K562 (cell line): ENCODE measurements around the gene RPS6KA4. TPM values are rescaled to one million over a fixed set of nuclear protein-coding genes. Genes with fewer than 3 reads are reported as not detected.

Source experiments
- C11orf30 ChIP-seq: fragments of 450-650 bp; IDR thresholded peaks from 2 replicates; pipeline ENCODE4 v1.6.1; 2016; ENCODE audit warnings: low read depth, mild to moderate bottlenecking
- DPF2 ChIP-seq: fragments of 450-650 bp; IDR thresholded peaks from 2 replicates; pipeline ENCODE4 v1.6.1; 2016
- EGR1 ChIP-seq: fragments of 450-650 bp; conservative IDR thresholded peaks from 2 replicates; pipeline ENCODE4 v1.6.1; 2017; ENCODE audit warnings: mild to moderate bottlenecking
- ETS2 ChIP-seq: IDR thresholded peaks from 2 replicates; pipeline ENCODE4 v1.6.1; 2016; ENCODE audit warnings: borderline replicate concordance, missing genetic modification characterization, mild to moderate bottlenecking, moderate library complexity, missing compliant biosample characterization; ENCODE audit not compliant: poor library complexity, severe bottlenecking
- FOXA3 ChIP-seq, 2 experiments: fragments of 450-650 bp in 1 of 2; sonication (generic) in 1 of 2; formaldehyde crosslinking; IDR thresholded peaks in 1 of 2; conservative IDR thresholded peaks in 1 of 2; 2 replicates each; pipeline versions ENCODE4 v1.4.0 to v1.8.0; 2020 to 2022; ENCODE audit warnings: mild to moderate bottlenecking in 2 of 2, missing genetic modification reagents in 1 of 2
- HDAC8 ChIP-seq: fragments of 450-650 bp; IDR thresholded peaks from 2 replicates; pipeline ENCODE4 v1.6.1; 2016; ENCODE audit warnings: mild to moderate bottlenecking, missing genetic modification characterization, moderate library complexity, missing compliant biosample characterization
- HNRNPUL1 ChIP-seq: fragments of 200-400 bp; formaldehyde crosslinking; IDR thresholded peaks from 2 replicates; pipeline ENCODE4 v1.6.1; 2017; ENCODE audit warnings: low read length
- MBD2 ChIP-seq: sonication (generic); IDR thresholded peaks from 2 replicates; pipeline ENCODE4 v1.6.1; 2016; ENCODE audit warnings: low read depth, borderline replicate concordance
- MNT ChIP-seq, 2 experiments: fragments of 450-650 bp; conservative IDR thresholded peaks; 2 replicates each; pipeline ENCODE4 v1.6.1; 2017; ENCODE audit warnings: mild to moderate bottlenecking in 2 of 2, moderate library complexity in 2 of 2
- NFIC ChIP-seq: fragments of 450-650 bp; IDR thresholded peaks from 2 replicates; pipeline ENCODE4 v1.6.1; 2017; ENCODE audit warnings: mild to moderate bottlenecking, inconsistent platforms
- PBX2 ChIP-seq, 2 experiments: IDR thresholded peaks in 1 of 2; conservative IDR thresholded peaks in 1 of 2; 2 replicates each; pipeline ENCODE4 v1.6.1; 2016; ENCODE audit warnings: low read depth in 2 of 2, mild to moderate bottlenecking in 1 of 2, missing compliant biosample characterization in 1 of 2, missing genetic modification characterization in 1 of 2, moderate library complexity in 1 of 2
- PHB ChIP-seq: fragments of 250-450 bp; sonication (Bioruptor Pico); IDR thresholded peaks from 2 replicates; pipeline ENCODE4 v1.5.0; 2021
- POLR2H ChIP-seq: IDR thresholded peaks from 2 replicates; pipeline ENCODE4 v1.6.1; 2016; ENCODE audit warnings: missing genetic modification characterization, low read depth, mild to moderate bottlenecking, control low read depth, missing compliant biosample characterization, moderate library complexity
- RAD51 ChIP-seq: fragments of 450-650 bp; IDR thresholded peaks from 2 replicates; pipeline ENCODE4 v1.7.1; 2016; ENCODE audit warnings: low read depth, mild to moderate bottlenecking, borderline replicate concordance
- RNF2 ChIP-seq: sonication (generic); IDR thresholded peaks from 2 replicates; pipeline ENCODE4 v1.6.1; 2016
- SMAD4 ChIP-seq: fragments of 250-450 bp; sonication (Bioruptor Pico); conservative IDR thresholded peaks from 2 replicates; pipeline ENCODE4 v1.8.0; 2021; ENCODE audit warnings: inconsistent platforms, mild to moderate bottlenecking, moderate library complexity
- SP2 ChIP-seq: IDR thresholded peaks from 2 replicates; pipeline ENCODE4 v1.6.1; 2011; ENCODE audit warnings: mild to moderate bottlenecking, low read depth, low read length, moderate library complexity; ENCODE audit not compliant: poor library complexity, severe bottlenecking; ENCODE audit errors: extremely low read depth
- SPI1 ChIP-seq: IDR thresholded peaks from 2 replicates; pipeline ENCODE4 v1.6.1; 2011; ENCODE audit warnings: low read depth, low read length, control low read depth, borderline replicate concordance
- TBP ChIP-seq: optimal IDR thresholded peaks from 2 replicates; pipeline ENCODE3; 2011; ENCODE audit warnings: low read depth, low read length, improper control_type of control experiment
- TCFL5 ChIP-seq: fragments of 250-450 bp; sonication (Bioruptor Pico); conservative IDR thresholded peaks from 2 replicates; pipeline ENCODE4 v1.6.1; 2021; ENCODE audit warnings: mild to moderate bottlenecking, moderate library complexity, matching md5 sums
- ZNF696 ChIP-seq: fragments of 250-450 bp; sonication (Bioruptor Pico); conservative IDR thresholded peaks from 2 replicates; pipeline ENCODE4 v1.4.0; 2020; ENCODE audit warnings: mild to moderate bottlenecking, moderate library complexity
- polyA plus RNA-seq, 8 experiments: library from polyadenylated mRNA; depleted of rRNA in 4 of 8; stranded (reverse) in 5 of 8; unstranded in 3 of 8; fragments of >200 nt; fragmentation: Nextera tagmentation in 2 of 8; fragmentation: Illumina TruSeq in 1 of 8; extraction: Ambion mirVana in 2 of 8; extraction: Trizol in 1 of 8; gene quantifications; 2 replicates each; pipeline versions ENCODE4 v1.2.1 to v1.2.3, GENCODE V29; 2011 to 2014; ENCODE audit warnings: inconsistent platforms in 1 of 8, missing spikeins in 1 of 8
- total RNA-seq, 7 experiments: library from RNA; depleted of rRNA in 6 of 7; stranded (reverse); fragments of >200 nt in 6 of 7; fragmentation: Illumina TruSeq in 2 of 7; extraction: Trizol in 2 of 7; gene quantifications; 2 replicates each; pipeline versions ENCODE4 v1.2.1 to v1.2.3, GENCODE V29; 2011 to 2021; ENCODE audit warnings: low replicate concordance in 1 of 7

RPS6KA4 gene
- total and polyA plus RNA-seq, 9 of the 15 experiments (the other 6 are each of a cell fraction or from before 2014, with no cell fraction given), result 0.15 to 23.8 (median 9.8) TPM

- no peak for TF ChIP-seq HNRNPUL1
- 0 out of 2 replicates have a peak, but pooled peaks have one; percentile 7 for TF ChIP-seq RNF2
- no peak for TF ChIP-seq PBX2 (CRISPR knock-in tag; IDR thresholded peaks at IDR 0.05; ENCODE audit: low read depth)
- TF ChIP-seq PBX2 (tag; conservative IDR thresholded peaks at IDR 0.05; ENCODE audit: low read depth), result no peak
- TF ChIP-seq SP2, result peak; percentile 33
- peak; percentile 30; the same call in 1 of the 2 replicates for TF ChIP-seq EGR1
- 0 out of 2 replicates have a peak, but pooled peaks have one; percentile 10 for TF ChIP-seq SMAD4 (CRISPR knock-in tag)
- TF ChIP-seq TCFL5 (CRISPR knock-in tag), result no peak
- TF ChIP-seq POLR2H (tag), result peak; percentile 78
- TF ChIP-seq NFIC, result peak; percentile 71; the same call in 1 of the 2 replicates
- no peak for TF ChIP-seq FOXA3 (CRISPR knock-in tag; conservative IDR thresholded peaks at IDR 0.05 in 1 of 2, IDR thresholded peaks at IDR 0.05 in 1 of 2)
- TF ChIP-seq HDAC8 (tag), result no peak
- TF ChIP-seq TBP, result peak; percentile 77
- 0 out of 2 replicates have a peak, but pooled peaks have one; percentile 53 for TF ChIP-seq SPI1
- no peak for TF ChIP-seq ZNF696 (CRISPR knock-in tag)
- TF ChIP-seq ETS2, result no peak
- TF ChIP-seq DPF2, result peak; percentile 33; the same call in 1 of the 2 replicates
- TF ChIP-seq RAD51, result peak; percentile 77
- no peak for TF ChIP-seq PHB
- peak; percentile 97 for TF ChIP-seq C11orf30
- TF ChIP-seq MNT (conservative IDR thresholded peaks at IDR 0.05), result peak; percentile 78 to 89
- TF ChIP-seq MBD2, result peak; percentile 63; the same call in 1 of the 2 replicates
Measured at GRCh38 chr11:64317325-64317960, 41.5 kb upstream of the RPS6KA4 start, which contains the start of gene TRMT112 (continued).
